ENCODE results near the gene CHTF18. TPM values are rescaled to one million over a fixed set of nuclear protein-coding genes. Genes with fewer than 3 reads are reported as not detected.

CHTF18 gene
- total RNA-seq, 4 donors from 2014 or later = under 0.01 to 895 (median 31.1) TPM

DNA sequence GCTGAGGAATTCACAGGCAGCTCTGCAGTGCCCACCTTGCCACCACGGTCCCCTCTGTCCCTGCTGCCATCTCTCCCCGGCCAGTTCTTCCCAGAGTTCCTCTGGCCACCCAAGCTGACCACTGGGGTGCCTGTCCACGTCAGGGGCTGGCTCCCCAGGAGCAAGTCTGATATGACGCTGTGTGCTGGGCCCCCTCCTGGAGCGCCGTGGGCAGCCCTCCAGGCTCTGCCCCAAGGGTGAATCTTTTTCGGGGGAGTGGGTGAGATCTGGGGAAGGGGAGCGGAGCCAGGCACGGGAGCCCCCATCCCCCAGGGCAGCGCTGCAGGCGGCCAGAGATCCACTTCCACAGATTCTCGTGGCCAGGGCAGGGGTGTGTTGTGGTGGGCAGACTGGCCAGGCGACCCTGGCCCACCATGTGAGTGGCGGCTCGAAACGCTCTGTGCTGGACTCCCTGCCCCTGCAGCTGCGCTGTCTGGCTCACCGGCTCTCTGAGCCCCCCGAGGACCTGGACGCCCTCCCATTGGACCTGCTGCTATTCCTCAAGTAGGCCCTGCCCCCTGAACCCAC lies 24.2 kb upstream of the CHTF18 start:
- no peak for DNase-seq
- Histone ChIP-seq H3K4me3 (no peak overlapping the region), H3K36me3 (no peaks in the 10 kb centered on the region), H3K9me3 (no peaks in the 10 kb centered on the region), H3K4me1 (peaks cover 0 to 6% of the 10 kb centered on the region in 2 donors), H3K27me3 (no peaks in the 10 kb centered on the region), H3K27ac (no peak overlapping the region)
- no peak for TF ChIP-seq POLR2A (IDR thresholded peaks at IDR 0.05)
- TF ChIP-seq, protein P1, sequence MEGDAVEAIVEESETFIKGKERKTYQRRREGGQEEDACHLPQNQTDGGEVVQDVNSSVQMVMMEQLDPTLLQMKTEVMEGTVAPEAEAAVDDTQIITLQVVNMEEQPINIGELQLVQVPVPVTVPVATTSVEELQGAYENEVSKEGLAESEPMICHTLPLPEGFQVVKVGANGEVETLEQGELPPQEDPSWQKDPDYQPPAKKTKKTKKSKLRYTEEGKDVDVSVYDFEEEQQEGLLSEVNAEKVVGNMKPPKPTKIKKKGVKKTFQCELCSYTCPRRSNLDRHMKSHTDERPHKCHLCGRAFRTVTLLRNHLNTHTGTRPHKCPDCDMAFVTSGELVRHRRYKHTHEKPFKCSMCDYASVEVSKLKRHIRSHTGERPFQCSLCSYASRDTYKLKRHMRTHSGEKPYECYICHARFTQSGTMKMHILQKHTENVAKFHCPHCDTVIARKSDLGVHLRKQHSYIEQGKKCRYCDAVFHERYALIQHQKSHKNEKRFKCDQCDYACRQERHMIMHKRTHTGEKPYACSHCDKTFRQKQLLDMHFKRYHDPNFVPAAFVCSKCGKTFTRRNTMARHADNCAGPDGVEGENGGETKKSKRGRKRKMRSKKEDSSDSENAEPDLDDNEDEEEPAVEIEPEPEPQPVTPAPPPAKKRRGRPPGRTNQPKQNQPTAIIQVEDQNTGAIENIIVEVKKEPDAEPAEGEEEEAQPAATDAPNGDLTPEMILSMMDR (IDR thresholded peaks at IDR 0.05) = no peak
- intact Hi-C loops (cut with DNase I; ENCODE audit: low total_unique reads) = no loop called here

DNA sequence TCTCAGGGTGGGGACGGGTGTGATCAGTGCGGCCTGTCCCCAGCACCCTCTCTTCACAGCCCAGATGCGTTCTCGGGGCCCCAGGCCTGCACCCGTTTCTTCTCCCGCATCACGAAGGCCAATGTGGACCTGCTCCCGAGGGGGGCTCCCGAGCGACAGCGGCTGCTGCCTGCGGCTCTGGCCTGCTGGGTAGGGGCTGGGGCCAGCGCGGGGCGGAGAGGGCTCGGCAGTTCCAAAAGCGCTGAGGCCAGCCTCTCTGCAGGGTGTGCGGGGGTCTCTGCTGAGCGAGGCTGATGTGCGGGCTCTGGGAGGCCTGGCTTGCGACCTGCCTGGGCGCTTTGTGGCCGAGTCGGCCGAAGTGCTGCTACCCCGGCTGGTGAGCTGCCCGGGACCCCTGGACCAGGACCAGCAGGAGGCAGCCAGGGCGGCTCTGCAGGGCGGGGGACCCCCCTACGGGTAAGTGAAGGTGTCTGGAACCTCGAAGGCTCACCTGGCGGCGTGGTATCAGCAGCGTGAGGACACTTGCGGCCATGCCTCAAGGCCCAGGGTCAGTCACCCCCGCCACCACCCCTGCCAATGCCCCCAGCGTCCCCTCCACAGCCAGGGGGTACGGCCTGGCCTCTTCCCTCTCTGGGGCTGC lies 23.5 kb upstream of the CHTF18 start:
- intact Hi-C loops (cut with DNase I; ENCODE audit: low total_unique reads) = no loop called here
- Histone ChIP-seq H3K27ac (no peak overlapping the region), H3K4me1 (peaks cover 0 to 6% of the 10 kb centered on the region in 2 donors), H3K9me3 (no peaks in the 10 kb centered on the region), H3K27me3 (no peaks in the 10 kb centered on the region), H3K36me3 (no peaks in the 10 kb centered on the region), H3K4me3 (no peak overlapping the region)
- DNase-seq = no peak
- TF ChIP-seq, protein P1 (IDR thresholded peaks at IDR 0.05) = no peak
- no peak for TF ChIP-seq POLR2A (IDR thresholded peaks at IDR 0.05)

DNA sequence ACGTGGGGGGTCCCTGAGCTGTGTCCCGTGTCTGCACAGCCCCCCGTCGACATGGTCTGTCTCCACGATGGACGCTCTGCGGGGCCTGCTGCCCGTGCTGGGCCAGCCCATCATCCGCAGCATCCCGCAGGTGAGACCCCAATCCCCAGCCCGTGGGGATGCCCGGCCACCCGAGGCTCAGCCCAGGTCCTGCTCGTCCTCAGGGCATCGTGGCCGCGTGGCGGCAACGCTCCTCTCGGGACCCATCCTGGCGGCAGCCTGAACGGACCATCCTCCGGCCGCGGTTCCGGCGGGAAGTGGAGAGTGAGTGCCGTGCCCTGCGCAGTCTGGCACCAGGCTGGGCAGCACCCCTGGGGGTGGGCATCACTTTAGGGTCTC lies 22.9 kb upstream of the CHTF18 start:
- no peak overlapping the region for H3K27ac ChIP-seq
- no peak for DNase-seq
- no peaks in the 10 kb centered on the region for H3K36me3 ChIP-seq
- peaks cover 0 to 5% of the 10 kb centered on the region in 2 donors for H3K4me1 ChIP-seq
- H3K4me3 ChIP-seq = no peak overlapping the region
- TF ChIP-seq, protein P1 (IDR thresholded peaks at IDR 0.05) = no peak
- TF ChIP-seq POLR2A (IDR thresholded peaks at IDR 0.05) = no peak
- H3K9me3 ChIP-seq = no peaks in the 10 kb centered on the region
- intact Hi-C loops (cut with DNase I; ENCODE audit: low total_unique reads) = no loop called here
- no peaks in the 10 kb centered on the region for H3K27me3 ChIP-seq

DNA sequence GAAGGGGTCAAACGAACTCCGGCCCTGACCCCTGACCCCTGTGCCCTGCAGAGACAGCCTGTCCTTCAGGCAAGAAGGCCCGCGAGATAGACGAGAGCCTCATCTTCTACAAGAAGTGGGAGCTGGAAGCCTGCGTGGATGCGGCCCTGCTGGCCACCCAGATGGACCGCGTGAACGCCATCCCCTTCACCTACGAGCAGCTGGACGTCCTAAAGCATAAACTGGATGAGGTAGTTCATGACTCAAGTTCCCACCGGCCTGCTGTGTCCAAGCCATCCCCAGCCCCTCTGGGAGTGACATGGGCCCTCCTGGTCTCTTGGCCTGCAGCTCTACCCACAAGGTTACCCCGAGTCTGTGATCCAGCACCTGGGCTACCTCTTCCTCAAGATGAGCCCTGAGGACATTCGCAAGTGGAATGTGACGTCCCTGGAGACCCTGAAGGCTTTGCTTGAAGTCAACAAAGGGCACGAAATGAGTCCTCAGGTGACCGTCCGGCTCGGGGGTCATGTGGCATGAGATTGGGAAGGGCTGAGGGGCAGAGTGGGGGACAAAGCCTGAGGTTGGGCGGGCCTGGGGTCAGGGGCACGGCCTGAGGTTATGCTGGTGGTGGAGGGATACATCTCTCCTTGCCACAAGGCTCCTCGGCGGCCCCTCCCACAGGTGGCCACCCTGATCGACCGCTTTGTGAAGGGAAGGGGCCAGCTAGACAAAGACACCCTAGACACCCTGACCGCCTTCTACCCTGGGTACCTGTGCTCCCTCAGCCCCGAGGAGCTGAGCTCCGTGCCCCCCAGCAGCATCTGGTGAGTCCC lies 22.2 kb upstream of the CHTF18 start:
- Histone ChIP-seq H3K4me1 (no peaks in the 10 kb centered on the region), H3K27ac (no peak overlapping the region), H3K27me3 (no peaks in the 10 kb centered on the region), H3K9me3 (no peaks in the 10 kb centered on the region), H3K36me3 (no peaks in the 10 kb centered on the region), H3K4me3 (no peak overlapping the region)
- TF ChIP-seq, protein P1 (IDR thresholded peaks at IDR 0.05) = no peak
- TF ChIP-seq POLR2A (IDR thresholded peaks at IDR 0.05) = no peak
- intact Hi-C loops (cut with DNase I; ENCODE audit: low total_unique reads) = no loop called here
- no peak for DNase-seq
